HG03342 (cell line): ENCODE results near the gene DHX57.
"Not testable (repeated sequence)": the region's sequence is repeated elsewhere in the genome, so short reads cannot be mapped to it uniquely, and the experiment has no call there.

ENCODE experiments used
- ATAC-seq: cut with Tn5 transposase; IDR thresholded peaks from one replicate; pipeline ENCODE4 v1.9.1; 2021; ENCODE audit warnings: mild to moderate bottlenecking, moderate library complexity; ENCODE audit not compliant: unreplicated experiment

The DHX57 gene

GRCh38 chr2:38866773-38867443 lies 8.8 kb downstream of the DHX57 start:
- ATAC-seq = no peak

DNA sequence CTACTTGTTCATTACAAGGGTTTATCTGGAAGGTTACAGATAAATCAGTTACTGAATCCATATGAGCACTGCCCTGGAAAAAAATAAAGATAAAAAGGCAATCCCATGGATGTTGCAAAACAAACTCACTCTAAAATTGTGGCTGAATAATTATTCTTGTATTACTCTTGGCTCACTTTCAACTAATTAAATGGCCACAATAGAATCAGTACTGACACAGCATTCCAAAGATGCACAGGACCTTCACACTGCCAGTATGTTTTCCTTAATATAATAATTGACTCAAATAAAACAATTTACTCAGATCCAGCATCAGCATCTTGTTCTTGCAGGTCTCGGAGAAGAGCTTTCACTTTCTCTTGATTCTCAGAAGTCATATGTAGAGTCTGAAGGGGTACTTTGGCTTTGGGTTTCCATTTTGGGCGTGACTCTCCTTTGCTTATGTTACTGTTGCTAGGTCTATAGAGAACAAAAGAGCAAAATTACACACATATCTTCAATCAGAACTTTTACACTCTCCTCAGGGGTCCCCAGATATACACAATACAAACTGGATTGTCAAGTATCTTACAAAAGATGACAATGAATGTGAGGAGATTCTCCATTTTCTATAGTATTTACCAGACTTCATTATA lies 12.6 kb downstream of the DHX57 start:
- peak; percentile 71 for ATAC-seq

DNA sequence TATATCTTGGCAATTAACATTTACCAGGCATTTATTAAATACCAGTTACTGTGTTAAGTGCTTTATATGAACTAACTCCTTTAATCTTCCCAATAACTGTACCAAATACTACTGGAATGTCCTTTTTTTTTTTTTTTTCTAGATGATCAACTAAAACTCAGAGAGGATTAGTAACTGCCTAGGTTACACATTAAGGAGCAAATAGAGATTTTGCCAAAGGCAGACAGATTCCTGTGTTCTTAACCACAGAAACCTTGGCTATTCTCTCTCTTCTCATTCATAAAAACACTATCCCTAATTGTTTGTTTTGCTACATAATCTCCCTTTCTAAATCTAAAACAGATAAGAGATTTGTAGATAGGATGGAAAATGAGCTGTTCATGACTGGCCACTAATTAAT lies 13.3 kb downstream of the DHX57 start:
- no peak for ATAC-seq

DNA sequence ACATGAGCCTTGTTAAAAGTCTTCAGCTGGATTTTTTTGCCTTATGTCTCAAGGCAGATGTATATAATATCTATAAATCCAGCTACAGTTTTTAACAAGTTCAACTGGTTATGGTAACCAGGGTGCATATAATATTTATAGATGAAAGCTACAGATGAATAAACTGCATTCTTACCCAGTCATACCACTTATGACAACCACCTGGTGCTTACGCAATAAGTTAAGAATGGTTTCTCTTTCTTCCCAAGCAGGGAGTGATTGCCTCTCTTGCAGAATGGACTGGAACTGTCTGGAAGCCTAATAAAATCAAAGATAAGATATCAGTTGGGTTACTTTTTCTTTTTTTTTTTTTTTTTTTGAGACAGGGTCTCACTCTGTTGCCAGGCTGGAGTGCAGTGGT lies 19.6 kb downstream of the DHX57 start:
- no peak for ATAC-seq

DNA sequence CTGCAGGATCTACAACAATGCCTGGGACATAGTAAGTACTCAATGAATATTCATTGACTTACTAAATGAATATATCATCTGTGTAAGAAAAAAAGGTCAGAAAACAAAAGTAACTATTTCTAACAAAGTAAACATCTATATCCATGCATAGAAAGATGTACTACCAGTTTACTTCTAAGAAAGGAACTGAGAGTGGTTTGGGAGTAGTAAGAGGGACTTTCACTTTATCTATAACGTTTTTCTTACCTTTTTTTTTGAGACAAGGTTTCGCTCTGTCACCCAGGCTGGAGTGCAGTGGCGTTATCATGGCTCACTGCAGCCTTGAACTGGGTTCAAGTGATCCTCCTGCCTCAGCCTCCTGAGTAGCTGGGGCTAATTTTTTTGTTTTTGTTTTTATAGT lies 25.7 kb downstream of the DHX57 start:
- ATAC-seq = peak; percentile 90

DNA sequence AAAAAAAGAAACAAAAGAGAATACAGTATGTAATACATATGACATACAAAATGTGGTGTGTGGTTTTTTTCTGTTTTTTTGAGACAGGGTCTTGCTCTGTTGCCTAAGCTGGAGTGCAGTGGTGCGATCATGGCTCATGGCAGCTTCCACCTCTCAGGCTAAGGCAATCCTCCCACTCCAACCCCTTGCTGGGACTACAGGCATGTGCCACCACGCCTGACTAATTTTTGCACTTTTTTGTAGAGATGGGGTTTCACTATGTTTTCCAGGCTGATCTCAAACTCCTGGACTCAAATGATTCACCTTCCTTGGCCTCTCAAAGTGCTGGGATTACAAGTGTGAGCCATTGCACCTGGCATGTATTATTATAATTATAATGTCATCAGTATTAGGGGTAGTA lies 38.9 kb downstream of the DHX57 start:
- ATAC-seq = no peak

DNA sequence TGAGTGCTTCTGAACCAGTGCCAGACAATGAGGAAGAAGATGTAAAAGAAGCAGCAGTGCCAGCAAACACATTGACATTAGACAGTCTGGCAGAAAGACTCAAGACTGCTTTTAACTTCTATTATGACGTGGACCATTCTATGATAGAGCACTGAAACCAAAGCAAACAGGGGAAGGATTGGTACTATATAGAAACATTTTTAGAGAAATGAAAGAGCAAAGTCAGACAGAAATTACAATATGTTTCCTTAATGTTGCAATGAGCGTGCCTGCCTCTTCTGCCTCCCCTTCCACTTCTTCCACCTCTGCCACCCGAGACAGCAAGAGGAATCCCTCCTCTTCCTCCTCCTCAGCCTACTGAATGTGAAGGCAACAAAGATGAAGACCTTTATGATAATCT lies 39.7 kb downstream of the DHX57 start:
- ATAC-seq = peak; percentile 88

DNA sequence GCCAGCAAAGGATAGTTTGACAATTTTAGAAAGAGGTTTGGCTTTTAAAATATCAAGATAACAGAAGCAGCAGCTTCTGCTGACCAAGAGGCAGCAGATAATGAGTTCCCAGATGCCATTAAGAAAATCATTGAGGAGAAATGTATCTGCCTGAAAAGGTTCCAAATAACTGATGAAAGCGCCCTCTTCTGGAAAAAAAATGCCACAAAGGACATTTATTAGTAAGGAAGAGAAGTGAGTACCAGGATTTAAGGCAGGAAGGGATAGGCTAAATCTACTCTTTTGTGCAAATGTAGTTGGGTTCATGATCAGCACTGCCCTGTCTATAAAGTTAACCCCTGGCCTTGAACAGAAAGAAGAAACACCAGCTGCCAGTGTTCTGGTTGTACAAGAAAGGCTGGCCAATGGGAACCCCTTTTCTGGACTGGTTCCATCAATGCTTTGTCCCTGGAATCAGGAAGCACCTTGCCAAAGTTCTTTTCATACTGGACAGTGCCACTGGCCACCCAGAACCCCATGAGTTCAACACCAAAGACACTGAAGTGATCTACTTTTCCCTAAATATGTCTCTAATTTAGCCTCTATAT lies 40.6 kb downstream of the DHX57 start:
- no peak for ATAC-seq

- no peak for ATAC-seq
These were observed 45.1 kb downstream of the DHX57 start for GRCh38 chr2:38830526-38831159.

GRCh38 chr2:38829971-38830370 lies 45.8 kb downstream of the DHX57 start:
- ATAC-seq = no peak

DNA sequence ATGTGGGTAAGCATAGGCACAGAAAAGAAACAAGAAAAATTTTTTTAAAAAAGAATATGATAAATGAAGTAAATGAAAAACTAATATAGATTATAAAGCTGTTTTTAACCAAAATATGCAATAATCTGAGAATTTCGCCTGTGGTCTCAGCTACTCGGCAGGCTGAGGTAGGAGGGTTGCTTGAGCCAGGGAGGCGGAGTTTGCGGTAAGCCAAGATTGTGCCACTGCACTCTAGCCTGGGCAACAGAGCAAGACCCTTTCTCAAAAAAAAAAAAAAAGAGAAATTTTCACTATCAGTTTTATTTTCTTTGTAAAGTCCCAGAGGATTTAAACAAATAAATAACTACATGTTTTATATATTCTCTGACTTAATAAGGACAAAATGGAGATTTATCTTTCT lies 47.3 kb downstream of the DHX57 start:
- ATAC-seq = no peak

GRCh38 chr2:38827539-38828145 lies 48.1 kb downstream of the DHX57 start:
- ATAC-seq = not testable (repeated sequence)

- no peak for ATAC-seq
These were observed 49.8 kb downstream of the DHX57 start for GRCh38 chr2:38825956-38826355.

- no peak for ATAC-seq
These were observed 50.8 kb downstream of the DHX57 start for GRCh38 chr2:38824906-38825305.

GRCh38 chr2:38823386-38823785 lies 52.3 kb downstream of the DHX57 start:
- no peak for ATAC-seq

- ATAC-seq = no peak
These were observed 57.2 kb downstream of the DHX57 start for GRCh38 chr2:38818565-38818964.

DNA sequence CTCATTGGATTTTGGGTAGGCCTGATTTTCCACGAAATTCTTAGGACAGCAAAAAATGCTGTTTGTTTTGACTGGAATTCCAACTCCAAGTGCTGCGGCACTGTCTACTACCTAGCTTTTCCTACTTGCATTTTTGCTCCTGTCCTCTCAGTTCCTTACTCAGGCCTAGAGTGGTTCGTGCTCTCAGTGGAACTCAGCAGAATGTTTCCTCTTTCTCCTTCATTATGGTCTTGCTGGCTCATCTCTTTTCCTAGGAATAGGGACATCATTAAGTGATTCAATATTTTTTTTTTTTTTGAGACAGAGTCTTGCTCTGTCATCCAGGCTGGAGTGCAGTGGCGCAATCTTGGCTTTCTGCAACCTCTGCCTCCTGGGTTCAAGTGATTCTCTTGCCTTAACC lies 59.8 kb downstream of the DHX57 start:
- ATAC-seq = no peak

- no peak for ATAC-seq
These were observed 65.2 kb downstream of the DHX57 start for GRCh38 chr2:38810488-38810887.

DNA sequence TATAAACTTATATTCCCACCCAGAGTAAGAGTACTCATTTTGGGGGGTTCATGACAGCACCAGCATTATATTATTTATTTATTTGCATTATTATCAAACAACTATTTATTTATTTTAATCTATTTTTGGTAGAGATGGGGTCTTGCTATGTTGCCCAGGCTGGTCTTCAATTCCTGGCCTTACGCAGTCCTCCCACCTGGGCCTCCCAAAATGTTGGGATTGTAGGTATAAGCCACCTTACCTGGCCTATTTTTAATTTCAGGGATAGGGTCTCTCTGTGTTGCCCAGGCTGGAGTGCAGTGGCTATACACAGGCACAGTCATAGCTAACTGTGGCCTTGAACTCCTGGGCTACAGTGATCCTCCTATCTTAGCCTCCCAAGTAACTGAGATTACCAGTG lies 67.1 kb downstream of the DHX57 start:
- ATAC-seq = no peak

DNA sequence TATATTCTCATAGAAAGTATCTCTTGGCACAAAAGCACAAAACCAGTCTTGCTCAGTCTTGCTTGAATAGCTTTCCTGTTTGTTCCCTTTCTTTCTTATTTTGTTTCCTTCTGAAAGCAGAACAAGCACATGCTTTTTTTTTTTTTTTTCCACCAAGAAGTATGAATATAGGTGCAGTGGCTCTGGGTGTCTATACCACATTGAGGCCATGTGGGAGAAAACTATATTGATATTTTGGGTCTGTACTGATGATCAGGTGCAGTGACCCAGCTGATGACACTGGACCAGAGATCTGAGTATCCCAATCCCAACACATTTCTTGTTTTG lies 69.0 kb downstream of the DHX57 start:
- no peak for ATAC-seq

DNA sequence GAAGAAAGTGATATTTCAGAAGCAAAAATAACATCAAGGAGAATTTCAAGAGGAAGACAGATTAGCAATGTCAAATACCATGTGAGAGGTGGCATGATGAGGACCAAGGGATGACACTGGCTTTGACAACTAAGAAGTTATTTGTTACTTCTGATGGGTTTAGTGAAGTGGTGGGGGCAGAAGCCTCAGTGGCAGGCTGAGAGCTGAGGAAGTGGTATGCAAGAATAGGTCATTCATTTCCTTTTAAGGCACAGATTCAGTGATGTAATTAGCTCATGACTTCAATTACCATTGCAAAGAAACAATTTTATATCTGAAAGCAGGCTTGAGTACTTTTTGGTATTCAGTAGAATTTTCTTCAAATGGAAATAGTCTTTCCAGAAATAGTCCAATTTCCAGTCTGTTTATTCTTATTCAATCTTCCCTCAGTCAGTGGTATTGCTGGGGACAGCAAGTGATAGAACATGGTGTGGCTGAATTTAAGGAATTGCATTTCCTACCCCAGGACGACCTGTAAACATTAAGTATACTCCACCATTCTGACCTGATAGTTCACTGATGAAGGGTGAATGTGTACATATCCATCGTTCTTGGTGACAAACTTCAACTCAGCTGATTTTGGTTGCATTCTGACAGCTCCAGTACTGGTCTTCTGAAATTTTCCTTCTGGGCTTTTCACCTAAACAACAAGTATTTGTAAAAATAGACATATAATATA lies 69.6 kb downstream of the DHX57 start:
- ATAC-seq = no peak
